ENCODE data around the gene SPTLC2. TPM values are rescaled to one million over a fixed set of nuclear protein-coding genes. Genes with fewer than 3 reads are reported as not detected.

The SPTLC2 gene
- total RNA-seq, 1 donor from 2014 or later, result 49.9 TPM

- no peak for DNase-seq (ENCODE audit: low spot score)
Measured at GRCh38 chr14:77469067-77469505, 147.4 kb downstream of the SPTLC2 start.

- DNase-seq (ENCODE audit: low spot score), result no peak
Measured at GRCh38 chr14:77467801-77468200, 148.6 kb downstream of the SPTLC2 start.

DNA sequence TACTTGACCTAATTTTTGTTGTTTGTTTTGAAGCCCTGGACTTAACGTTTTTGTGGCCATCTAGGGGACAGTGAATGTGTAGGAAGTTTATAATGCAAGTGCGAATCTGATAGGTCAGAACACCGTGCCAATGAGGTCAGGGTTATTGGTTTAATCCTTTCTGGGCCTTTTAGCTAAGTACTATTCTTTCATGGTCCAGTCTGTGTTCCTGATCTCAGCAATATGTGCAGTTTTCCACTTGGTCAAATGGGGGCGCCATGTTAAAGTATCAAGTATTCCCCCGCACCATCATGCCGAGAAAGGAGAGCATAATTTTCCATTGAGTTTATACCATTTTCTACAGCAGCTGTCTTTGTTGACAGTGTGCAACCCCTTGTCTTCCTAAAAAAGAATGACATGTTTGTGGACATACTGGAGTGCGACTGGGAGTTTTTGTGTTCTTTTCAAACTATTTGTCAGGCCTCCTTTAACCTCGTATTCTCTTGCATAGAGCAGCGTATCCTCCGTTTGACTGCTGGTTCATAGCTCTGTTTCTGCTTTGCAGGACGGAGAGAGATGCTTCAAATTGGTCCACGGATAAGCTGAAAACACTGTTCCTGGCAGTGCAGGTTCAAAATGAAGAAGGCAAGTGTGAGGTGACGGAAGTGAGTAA is 157.2 kb downstream of the SPTLC2 start:
- DNase-seq (ENCODE audit: low spot score), result peak; percentile 61

DNA sequence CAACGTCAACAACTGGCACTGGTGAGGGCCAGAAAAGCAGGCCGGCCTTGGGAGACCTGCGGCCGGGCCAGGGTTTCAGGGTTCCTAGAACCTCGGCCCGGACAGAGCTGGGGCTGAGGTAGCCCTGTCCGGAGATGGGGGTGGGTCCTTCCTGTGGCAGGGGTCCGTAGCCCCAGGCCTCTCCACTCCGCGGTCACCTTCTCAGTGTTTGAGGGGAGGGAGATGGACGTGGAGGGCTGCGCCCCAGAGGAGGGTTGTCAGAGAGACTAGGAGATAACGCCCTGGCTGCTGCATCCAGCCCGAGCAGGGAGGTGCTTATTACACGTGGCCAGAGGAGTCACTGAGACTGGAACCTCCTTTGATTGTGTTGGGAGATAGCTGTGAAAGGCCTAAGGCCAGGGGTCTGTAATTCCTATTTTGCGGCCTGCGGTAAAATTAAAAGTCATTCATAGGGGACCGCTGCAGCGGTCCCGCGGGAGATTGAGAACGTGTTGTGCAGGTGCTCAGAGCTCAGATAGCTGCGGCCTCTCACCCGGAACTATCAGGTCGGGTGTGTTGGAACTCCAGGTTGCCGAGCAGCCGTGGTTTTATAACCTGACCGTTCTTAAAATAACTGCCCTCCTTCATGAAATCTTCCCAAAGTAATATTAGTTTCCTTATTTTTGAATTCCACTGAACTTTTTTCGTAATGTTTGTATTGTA is 158.0 kb downstream of the SPTLC2 start:
- DNase-seq (ENCODE audit: low spot score), result no peak

- peak; percentile 96 for DNase-seq (ENCODE audit: low spot score)
Measured at GRCh38 chr14:77457522-77458248, 158.8 kb downstream of the SPTLC2 start, which contains the start of the genes AHSA1 and VIPAS39. AHSA1 (plus strand) TSS chr14:77458093; CDS start chr14:77458190, 97 bp downstream. VIPAS39 (minus strand) TSS chr14:77457601; CDS start chr14:77454102, 3,499 bp downstream.

- no peak for DNase-seq (ENCODE audit: low spot score)
Measured at GRCh38 chr14:77457115-77457521, 159.3 kb downstream of the SPTLC2 start.

Other genes starting within 250 kb of the SPTLC2 start
- gene TMED8, start 239.5 kb downstream of the SPTLC2 start, total RNA-seq, result 13.3 TPM
- gene SAMD15, start 239.3 kb downstream of the SPTLC2 start, total RNA-seq, result 1.8 TPM
- 1.7 TPM for gene NOXRED1, start 193.1 kb downstream of the SPTLC2 start, total RNA-seq
- 18.2 TPM for gene VIPAS39, start 159.0 kb downstream of the SPTLC2 start, total RNA-seq
- gene AHSA1, start 158.5 kb downstream of the SPTLC2 start, total RNA-seq, result 131 TPM
- gene ISM2, start 117.8 kb downstream of the SPTLC2 start, total RNA-seq, result 3.5 TPM
- gene ALKBH1, start 91.4 kb upstream of the SPTLC2 start, total RNA-seq, result 16.0 TPM
- gene SLIRP, start 91.5 kb upstream of the SPTLC2 start, total RNA-seq, result 101 TPM
- gene SNW1, start 144.5 kb upstream of the SPTLC2 start, total RNA-seq, result 76.1 TPM
- gene ADCK1, start 183.5 kb upstream of the SPTLC2 start, total RNA-seq, result 14.6 TPM

Measured in ureter (tissue), 1 donor.